Germinal center (tissue), 1 donor: ENCODE measurements around the gene GEMIN5.

Source experiments
- DNase-seq: peaks from one replicate; pipeline ENCODE4 v3.0.0; 2012; ENCODE audit warnings: mixed read lengths, low spot score

Gene GEMIN5

GRCh38 chr5:154892369-154892771, 45.6 kb downstream of the GEMIN5 start:
- DNase-seq: no peak

- DNase-seq: no peak
Measured at GRCh38 chr5:154885439-154885838, 52.6 kb downstream of the GEMIN5 start.

GRCh38 chr5:154884424-154884823, 53.6 kb downstream of the GEMIN5 start:
- no peak for DNase-seq

- no peak for DNase-seq
Measured at GRCh38 chr5:154881986-154882385, 56.0 kb downstream of the GEMIN5 start.

GRCh38 chr5:154878642-154879335, 59.2 kb downstream of the GEMIN5 start:
- no peak for DNase-seq

GRCh38 chr5:154873791-154874331, 64.2 kb downstream of the GEMIN5 start:
- DNase-seq: no peak

- DNase-seq: no peak
Measured at GRCh38 chr5:154871734-154872133, 66.3 kb downstream of the GEMIN5 start.

GRCh38 chr5:154868702-154869101, 69.3 kb downstream of the GEMIN5 start:
- DNase-seq: no peak

GRCh38 chr5:154866841-154867240, 71.2 kb downstream of the GEMIN5 start:
- no peak for DNase-seq

- no peak for DNase-seq
Measured at GRCh38 chr5:154865466-154866184, 72.4 kb downstream of the GEMIN5 start.

- DNase-seq: no peak
Measured at GRCh38 chr5:154863291-154864080, 74.5 kb downstream of the GEMIN5 start.

GRCh38 chr5:154862766-154863165, 75.2 kb downstream of the GEMIN5 start:
- no peak for DNase-seq

GRCh38 chr5:154861946-154862345, 76.1 kb downstream of the GEMIN5 start:
- DNase-seq: no peak

- no peak for DNase-seq
Measured at GRCh38 chr5:154860765-154861164, 77.2 kb downstream of the GEMIN5 start.

- DNase-seq: no peak
Measured at GRCh38 chr5:154860123-154860522, 77.9 kb downstream of the GEMIN5 start.

GRCh38 chr5:154858972-154859871, 78.8 kb downstream of the GEMIN5 start:
- DNase-seq: peak; percentile 55

GRCh38 chr5:154858297-154858971, 79.6 kb downstream of the GEMIN5 start, which contains the start of gene CNOT8:
Gene CNOT8, plus strand, starts transcription at chr5:154858627. Its CDS starts 4,652 bp downstream, at chr5:154863279.
- peak; percentile 89 for DNase-seq

GRCh38 chr5:154857530-154858296, 80.3 kb downstream of the GEMIN5 start:
- peak; percentile 83 for DNase-seq

GRCh38 chr5:154851351-154851750, 86.7 kb downstream of the GEMIN5 start:
- no peak for DNase-seq
